ENCODE measurements around the gene PITHD1. TPM values are rescaled to one million over a fixed set of nuclear protein-coding genes. Genes with fewer than 3 reads are reported as not detected.

Gene PITHD1
- total RNA-seq, 6 donors from 2014 or later = 29.5 to 57.0 (median 45.1) TPM

GRCh38 chr1:23768733-23769132 lies 9.5 kb upstream of the PITHD1 start:
- no peak for ATAC-seq (ENCODE audit: low FRiP score in 2 of 2)
- no peak overlapping the region for H3K27ac ChIP-seq
- DNase-seq = no peak
- 88 to 89% methylated on average over 5 of the region's 5 CpGs for WGBS, 2 donors
- no peaks in the 10 kb centered on the region for H3K9me3 ChIP-seq
- H3K4me3 ChIP-seq = no peak overlapping the region
- H3K4me1 ChIP-seq = peaks cover 0 to 6% (median 2%) of the 10 kb centered on the region in 4 donors
- no peaks in the 10 kb centered on the region for H3K27me3 ChIP-seq
- H3K36me3 ChIP-seq = peaks cover 3 to 31% (median 7%) of the 10 kb centered on the region in 4 donors
- TF ChIP-seq POLR2AphosphoS5 (IDR thresholded peaks at IDR 0.05) (no peak), EP300 (IDR thresholded peaks at IDR 0.05) (no peak), CTCF (IDR thresholded peaks at IDR 0.05) (no peak), POLR2A (IDR thresholded peaks at IDR 0.05) (no peak)

- TF ChIP-seq CTCF (IDR thresholded peaks at IDR 0.05) = peak; percentile 79 to 91 (median 86)
- TF ChIP-seq POLR2A (IDR thresholded peaks at IDR 0.05) = no peak
- TF ChIP-seq POLR2AphosphoS5 (IDR thresholded peaks at IDR 0.05) = no peak
- TF ChIP-seq EP300 (IDR thresholded peaks at IDR 0.05) = no peak
- peak; percentile 91 to 96 for ATAC-seq (ENCODE audit: low FRiP score in 2 of 2)
- Histone ChIP-seq H3K27ac (no peak overlapping the region), H3K27me3 (no peaks in the 10 kb centered on the region), H3K9me3 (no peaks in the 10 kb centered on the region), H3K36me3 (peaks cover 0 to 11% (median 0%) of the 10 kb centered on the region in 4 donors), H3K4me1 (peaks cover 2 to 8% (median 7%) of the 10 kb centered on the region in 4 donors), H3K4me3 (no peak overlapping the region)
- peak in 1 of 2 donors; percentile 92 for DNase-seq
- WGBS, 2 donors = 19% methylated on average over 12 to 14 of the region's 14 CpGs
Observed at GRCh38 chr1:23772049-23772853, 6.0 kb upstream of the PITHD1 start.

GRCh38 chr1:23772854-23773242 lies 5.4 kb upstream of the PITHD1 start:
- no peak for ATAC-seq (ENCODE audit: low FRiP score in 2 of 2)
- H3K27me3 ChIP-seq = no peaks in the 10 kb centered on the region
- peaks cover 0 to 6% (median 0%) of the 10 kb centered on the region in 4 donors for H3K36me3 ChIP-seq
- no peak overlapping the region for H3K27ac ChIP-seq
- peaks cover 6 to 14% (median 12%) of the 10 kb centered on the region in 4 donors for H3K4me1 ChIP-seq
- H3K4me3 ChIP-seq = no peak overlapping the region
- DNase-seq = no peak
- WGBS, 2 donors = 91% methylated on average over 10 of the region's 10 CpGs
- TF ChIP-seq EP300 (IDR thresholded peaks at IDR 0.05) (no peak), CTCF (IDR thresholded peaks at IDR 0.05) (no peak), POLR2A (IDR thresholded peaks at IDR 0.05) (no peak), POLR2AphosphoS5 (IDR thresholded peaks at IDR 0.05) (no peak)
- H3K9me3 ChIP-seq = no peaks in the 10 kb centered on the region

GRCh38 chr1:23774174-23774880 lies 3.9 kb upstream of the PITHD1 start:
- Histone ChIP-seq H3K9me3 (no peaks in the 10 kb centered on the region), H3K27me3 (no peaks in the 10 kb centered on the region), H3K4me3 (no peak overlapping the region), H3K4me1 (peaks cover 13 to 21% (median 19%) of the 10 kb centered on the region in 4 donors), H3K36me3 (peaks cover 0 to 6% (median 0%) of the 10 kb centered on the region in 4 donors), H3K27ac (no peak overlapping the region)
- TF ChIP-seq POLR2AphosphoS5 (IDR thresholded peaks at IDR 0.05) = no peak
- TF ChIP-seq CTCF (IDR thresholded peaks at IDR 0.05) = no peak
- no peak for TF ChIP-seq EP300 (IDR thresholded peaks at IDR 0.05)
- TF ChIP-seq POLR2A (IDR thresholded peaks at IDR 0.05) = no peak
- no peak for ATAC-seq (ENCODE audit: low FRiP score in 2 of 2)
- WGBS, 2 donors = 68% methylated on average over 6 of the region's 6 CpGs
- peak in 1 of 2 donors; percentile 34 for DNase-seq

Measured in upper lobe of left lung (tissue), 6 donors.